ENCODE results near the gene SMTNL2.

DNA sequence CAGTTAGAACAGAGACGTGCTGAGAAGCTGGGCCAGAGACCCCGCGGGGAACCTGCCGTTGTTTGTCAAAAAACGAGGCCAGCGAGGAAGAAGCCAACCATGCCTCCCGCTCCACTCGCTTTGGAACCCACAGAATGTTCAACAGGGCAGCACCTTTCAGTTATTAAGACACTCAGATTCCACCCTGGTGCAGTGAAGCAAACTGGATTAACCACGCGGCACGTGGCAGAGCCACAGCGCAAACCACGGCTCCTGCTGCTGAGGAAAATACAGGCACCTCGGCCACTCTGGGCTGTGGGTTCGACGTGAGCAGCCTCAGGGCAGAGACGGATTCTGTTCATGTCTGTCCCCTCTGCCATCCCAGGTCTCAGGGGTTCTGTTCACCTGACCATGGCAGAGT is 32.8 kb downstream of the SMTNL2 start:
- no peak for TF ChIP-seq EZH2 (IDR thresholded peaks at IDR 0.05; ENCODE audit: borderline replicate concordance, low read depth, low read length, poor library complexity, severe bottlenecking)
- TF ChIP-seq, protein P1, sequence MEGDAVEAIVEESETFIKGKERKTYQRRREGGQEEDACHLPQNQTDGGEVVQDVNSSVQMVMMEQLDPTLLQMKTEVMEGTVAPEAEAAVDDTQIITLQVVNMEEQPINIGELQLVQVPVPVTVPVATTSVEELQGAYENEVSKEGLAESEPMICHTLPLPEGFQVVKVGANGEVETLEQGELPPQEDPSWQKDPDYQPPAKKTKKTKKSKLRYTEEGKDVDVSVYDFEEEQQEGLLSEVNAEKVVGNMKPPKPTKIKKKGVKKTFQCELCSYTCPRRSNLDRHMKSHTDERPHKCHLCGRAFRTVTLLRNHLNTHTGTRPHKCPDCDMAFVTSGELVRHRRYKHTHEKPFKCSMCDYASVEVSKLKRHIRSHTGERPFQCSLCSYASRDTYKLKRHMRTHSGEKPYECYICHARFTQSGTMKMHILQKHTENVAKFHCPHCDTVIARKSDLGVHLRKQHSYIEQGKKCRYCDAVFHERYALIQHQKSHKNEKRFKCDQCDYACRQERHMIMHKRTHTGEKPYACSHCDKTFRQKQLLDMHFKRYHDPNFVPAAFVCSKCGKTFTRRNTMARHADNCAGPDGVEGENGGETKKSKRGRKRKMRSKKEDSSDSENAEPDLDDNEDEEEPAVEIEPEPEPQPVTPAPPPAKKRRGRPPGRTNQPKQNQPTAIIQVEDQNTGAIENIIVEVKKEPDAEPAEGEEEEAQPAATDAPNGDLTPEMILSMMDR (conservative IDR thresholded peaks at IDR 0.05; ENCODE audit: low read depth, low read length), result no peak
